CD1c-positive myeloid dendritic cell (primary cell): ENCODE data around the gene TIAL1.
"Not testable (repeated sequence)": the region's sequence is repeated elsewhere in the genome, so short reads cannot be mapped to it uniquely, and the experiment has no call there.

ENCODE experiments used
- DNase-seq: peaks from one replicate; pipeline ENCODE4 v3.0.0-alpha.2; 2016; ENCODE audit errors: extremely low spot score

Gene TIAL1

DNA sequence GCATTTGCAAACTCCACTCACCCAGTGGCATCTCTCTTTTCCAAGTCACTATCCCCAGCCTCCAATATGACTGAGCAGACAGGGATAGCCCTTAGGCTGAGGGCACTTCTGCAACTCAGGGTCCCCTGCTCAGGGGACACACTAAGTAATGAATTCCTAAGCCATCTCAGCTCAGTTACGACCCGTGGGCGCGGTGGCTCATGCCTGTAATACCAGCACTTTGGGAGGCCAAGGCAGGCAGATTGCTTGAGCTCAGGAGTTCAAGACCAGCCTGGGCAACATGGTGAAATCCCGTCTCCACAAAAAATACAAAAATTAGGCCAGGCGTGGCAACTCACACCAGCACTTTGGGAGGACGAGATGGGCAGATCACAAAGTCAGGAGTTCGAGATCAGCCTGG lies 64.5 kb downstream of the TIAL1 start:
- not testable (repeated sequence) for DNase-seq

DNA sequence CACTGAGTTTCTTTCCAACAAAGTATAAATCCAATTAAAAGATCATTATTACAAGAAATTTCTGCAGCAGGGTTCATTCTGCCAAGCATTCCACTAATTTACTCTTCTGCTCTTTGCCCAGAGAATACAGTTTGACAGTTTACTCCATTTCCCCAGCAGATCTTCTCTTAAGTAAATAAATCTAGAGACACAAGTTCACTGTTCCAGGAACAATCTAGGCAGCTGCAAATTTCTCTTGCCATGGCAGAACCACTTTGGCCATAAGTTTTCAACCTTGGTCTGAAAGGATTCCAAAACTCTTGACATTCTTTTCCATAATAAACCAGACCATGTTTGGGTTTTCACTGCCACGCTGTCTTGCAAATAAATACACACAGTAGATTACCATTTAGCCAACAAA lies 65.7 kb downstream of the TIAL1 start:
- DNase-seq: no peak

DNA sequence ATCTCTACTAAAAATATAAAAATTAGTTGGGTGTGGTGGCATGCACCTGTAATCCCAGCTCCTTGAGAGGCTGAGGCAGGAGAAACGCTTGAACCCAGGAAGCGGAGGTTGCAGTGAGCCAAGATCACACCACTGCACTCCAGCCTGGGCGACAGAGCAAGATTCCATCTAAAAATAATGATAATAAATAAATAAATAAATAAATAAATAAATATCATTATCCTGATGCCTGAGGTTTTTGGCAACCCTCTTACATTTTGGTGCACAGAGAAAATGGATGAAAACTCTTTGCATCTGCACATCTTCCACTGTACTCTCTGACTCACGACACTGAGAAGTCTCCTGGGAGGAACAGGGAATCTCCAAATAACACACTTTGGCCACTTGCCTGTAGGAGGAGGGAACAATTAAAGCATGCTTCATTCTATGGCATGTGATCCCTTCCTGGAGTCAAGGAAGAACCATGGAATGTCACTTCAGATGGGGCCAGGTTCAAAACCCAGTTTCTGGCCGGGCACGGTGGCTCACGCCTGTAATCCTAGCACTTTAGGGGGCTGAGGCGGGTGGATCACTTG lies 68.0 kb downstream of the TIAL1 start:
- not testable (repeated sequence) for DNase-seq

DNA sequence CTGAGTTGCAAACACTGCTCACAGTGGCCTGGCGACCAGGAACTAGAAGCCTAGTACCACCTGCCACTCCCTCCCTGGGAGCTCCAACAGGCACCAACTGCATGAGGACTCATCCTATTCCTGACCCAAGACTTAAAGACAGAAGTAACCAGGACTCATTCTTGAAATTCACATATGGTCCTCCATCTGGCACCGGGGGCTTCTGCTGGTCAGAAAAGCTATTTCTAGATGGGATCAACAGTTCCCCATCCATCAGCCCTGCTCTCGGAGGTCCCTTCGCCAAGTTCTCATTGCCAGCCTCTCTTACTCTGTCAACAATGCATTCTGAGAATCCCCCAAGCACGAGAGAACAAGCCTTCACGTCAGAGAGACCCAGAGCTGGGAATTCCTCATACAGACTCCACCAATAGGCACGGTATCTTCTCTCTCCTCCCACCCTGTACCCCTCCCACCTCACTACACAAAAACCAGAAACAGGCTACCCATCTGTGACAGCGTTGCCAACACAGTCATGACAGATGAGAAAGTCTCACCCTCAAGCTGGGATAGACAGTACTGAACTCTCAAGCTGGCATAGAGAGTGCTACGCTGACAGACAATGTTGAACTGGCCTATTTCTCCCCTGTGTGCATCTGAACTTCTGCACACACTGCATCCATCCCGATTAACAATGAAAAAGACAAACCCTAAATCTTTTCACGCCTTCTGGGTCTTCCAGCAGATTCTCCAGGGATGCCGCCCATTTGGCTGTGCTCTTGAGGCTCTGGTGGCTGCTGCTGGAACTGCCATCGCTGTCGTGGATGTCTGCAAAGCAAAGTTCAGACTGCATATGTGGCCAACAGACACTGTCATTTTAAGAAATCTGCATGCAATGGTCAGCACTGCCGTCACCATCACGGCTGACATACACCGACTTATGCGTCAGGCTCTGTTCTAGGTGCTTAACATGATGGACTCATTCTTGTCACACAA lies 69.9 kb downstream of the TIAL1 start:
- no peak for DNase-seq

DNA sequence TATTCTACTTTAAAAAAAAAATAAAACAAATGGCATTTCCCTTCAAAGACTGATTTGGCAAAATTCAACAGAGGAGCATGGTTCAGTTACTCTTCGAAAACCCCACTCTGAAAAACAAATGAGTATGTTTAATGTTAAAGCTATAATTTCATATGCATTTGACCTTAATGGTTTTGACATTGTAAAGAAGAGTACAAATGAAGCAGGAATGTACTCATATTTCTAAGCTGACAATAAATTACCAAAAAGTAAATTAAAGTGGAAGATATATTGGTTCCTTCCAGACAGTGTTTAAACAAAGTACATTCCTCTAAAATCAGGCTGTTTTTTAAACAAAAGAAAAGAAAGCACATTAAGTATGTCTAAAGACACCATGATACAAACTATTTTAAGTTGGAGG lies 70.6 kb downstream of the TIAL1 start:
- no peak for DNase-seq

DNA sequence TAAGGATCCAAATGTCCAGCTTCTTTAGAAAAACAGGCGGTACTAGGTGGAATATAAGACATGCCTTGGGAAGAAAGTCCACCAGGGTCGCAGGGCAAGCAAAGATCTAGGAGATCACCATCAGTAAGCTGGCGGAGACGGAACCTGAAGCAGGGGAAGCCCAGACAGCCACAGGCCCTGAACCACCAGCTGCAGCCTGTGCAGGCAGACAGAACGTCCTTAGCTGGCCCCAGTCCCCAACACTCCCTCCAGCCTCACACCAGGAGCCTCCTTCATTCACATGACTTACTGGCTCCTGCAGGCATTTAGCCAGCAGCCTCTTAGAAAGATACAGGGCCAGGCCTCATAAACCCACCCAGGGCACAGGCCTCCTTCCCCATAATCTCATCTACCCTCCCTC lies 71.6 kb downstream of the TIAL1 start:
- DNase-seq: no peak

DNA sequence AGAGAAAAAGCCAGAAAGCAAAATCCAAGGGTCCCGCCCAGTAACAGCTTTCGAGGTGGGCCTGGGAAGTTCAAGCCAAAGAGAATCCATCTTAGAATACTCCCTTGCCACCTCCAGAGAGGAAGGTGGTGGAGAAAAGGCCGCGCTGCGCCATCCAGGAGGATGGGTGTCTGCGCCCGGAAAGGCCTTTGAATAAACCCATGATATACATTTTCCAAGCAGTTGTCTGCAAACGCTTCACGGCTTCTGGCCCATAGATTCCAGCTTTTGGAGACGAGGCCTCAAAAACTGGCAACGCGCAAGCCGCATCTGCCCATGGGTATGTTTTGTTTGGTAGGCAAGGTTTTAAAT lies 72.1 kb downstream of the TIAL1 start:
- no peak for DNase-seq

DNA sequence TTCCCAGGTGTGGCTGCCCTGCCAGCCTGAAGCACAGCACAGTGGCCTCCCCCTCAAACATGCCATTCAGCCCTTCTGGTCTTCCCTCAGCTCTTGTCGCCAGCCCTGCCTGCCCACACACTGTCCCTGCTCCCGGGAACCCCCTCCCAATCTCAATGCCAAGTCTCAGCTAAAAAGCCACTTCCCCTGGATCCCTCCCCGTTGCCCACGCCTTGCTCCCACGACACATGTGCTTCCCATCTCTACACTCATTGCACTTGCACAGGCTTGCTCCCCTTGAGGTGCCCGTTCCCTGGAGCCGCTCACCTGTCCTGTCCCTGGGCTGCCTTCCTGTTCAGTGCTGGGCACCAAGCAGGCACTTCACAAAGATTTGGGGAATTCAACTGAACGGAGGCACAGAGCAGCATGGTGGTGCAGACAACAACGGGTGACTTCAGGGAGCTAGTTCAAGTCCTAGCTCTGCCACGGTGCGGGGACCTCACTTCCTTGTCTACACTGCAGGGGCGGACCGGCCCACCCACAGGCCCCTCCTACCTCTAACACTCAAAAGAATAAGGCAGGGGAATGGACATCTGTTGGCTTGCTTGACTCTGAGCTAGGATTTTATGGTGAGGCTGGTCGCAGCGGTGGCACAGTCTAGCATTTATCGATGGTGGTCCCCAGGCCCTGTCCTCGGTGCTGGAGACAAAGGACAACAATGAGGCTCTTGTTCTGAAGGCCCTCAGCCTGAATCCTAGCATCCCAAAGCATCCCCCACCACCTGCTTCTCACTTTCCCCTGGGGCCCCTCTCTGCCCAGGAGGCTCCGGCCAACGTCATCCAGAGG lies 72.7 kb downstream of the TIAL1 start:
- DNase-seq: peak; percentile 34
